Nephron (organoid): ENCODE measurements around the gene VWA8.

Experiments used
- H3K27ac Mint-ChIP-seq, 3 experiments: 2 replicates each; pipeline ENCODE4 v1.8.0; 2020; ENCODE audit warnings: mixed read lengths in 3 of 3, mild to moderate bottlenecking in 2 of 3, moderate library complexity in 1 of 3
- H3K27me3 Mint-ChIP-seq: 2 replicates; pipeline ENCODE4 v1.8.0; 2021; ENCODE audit warnings: low read depth, mild to moderate bottlenecking, moderate library complexity, mixed read lengths
- H3K36me3 Mint-ChIP-seq: 2 replicates; pipeline ENCODE4 v1.8.0; 2020; ENCODE audit warnings: low read depth, mixed read lengths
- H3K4me1 Mint-ChIP-seq: 2 replicates; pipeline ENCODE4 v1.8.0; 2020; ENCODE audit warnings: mixed read lengths
- H3K4me3 Mint-ChIP-seq, 3 experiments: 2 replicates each; pipeline ENCODE4 v1.8.0; 2020; ENCODE audit warnings: mild to moderate bottlenecking in 3 of 3, mixed read lengths in 3 of 3, moderate library complexity in 2 of 3
- H3K9me3 Mint-ChIP-seq: 2 replicates; pipeline ENCODE4 v1.8.0; 2020; ENCODE audit warnings: mixed read lengths
- CTCF ChIP-seq, 3 experiments: fragments of 200-600 bp; sonication (generic); IDR thresholded peaks; one replicate each; pipeline ENCODE4 v1.5.0; 2021; ENCODE audit warnings: antibody characterized with exemption in 3 of 3; ENCODE audit not compliant: unreplicated experiment in 3 of 3

VWA8 gene

GRCh38 chr13:41919741-41920487 is 41.0 kb downstream of the VWA8 start:
- H3K4me3 Mint-ChIP-seq = no peak overlapping the region
- no peak overlapping the region for H3K27ac Mint-ChIP-seq
- H3K9me3 Mint-ChIP-seq = peaks cover 37% of the 10 kb centered on the region
- no peak for TF ChIP-seq CTCF (IDR thresholded peaks at IDR 0.05; ENCODE audit: unreplicated experiment in 3 of 3)
- H3K27me3 Mint-ChIP-seq = no peaks in the 10 kb centered on the region
- peaks cover 17% of the 10 kb centered on the region for H3K4me1 Mint-ChIP-seq
- peaks cover 37% of the 10 kb centered on the region for H3K36me3 Mint-ChIP-seq

GRCh38 chr13:41919031-41919740 is 41.7 kb downstream of the VWA8 start:
- Mint-ChIP-seq H3K27ac (peak overlapping the region in 1 of 3 experiments; percentile 40), H3K4me3 (no peak overlapping the region), H3K36me3 (peaks cover 31% of the 10 kb centered on the region), H3K4me1 (peaks cover 24% of the 10 kb centered on the region), H3K9me3 (peaks cover 31% of the 10 kb centered on the region), H3K27me3 (no peaks in the 10 kb centered on the region)
- no peak for TF ChIP-seq CTCF (IDR thresholded peaks at IDR 0.05; ENCODE audit: unreplicated experiment in 3 of 3)

- H3K9me3 Mint-ChIP-seq = peaks cover 17% of the 10 kb centered on the region
- H3K27ac Mint-ChIP-seq = no peak overlapping the region
Observed at GRCh38 chr13:41917641-41918040, 43.3 kb downstream of the VWA8 start.

GRCh38 chr13:41916173-41916954 is 44.5 kb downstream of the VWA8 start:
- TF ChIP-seq CTCF (IDR thresholded peaks at IDR 0.05; ENCODE audit: unreplicated experiment in 3 of 3) = no peak
- Mint-ChIP-seq H3K36me3 (peaks cover 9% of the 10 kb centered on the region), H3K4me1 (peaks cover 24% of the 10 kb centered on the region), H3K27me3 (no peaks in the 10 kb centered on the region), H3K9me3 (peaks cover 9% of the 10 kb centered on the region), H3K4me3 (no peak overlapping the region), H3K27ac (peak overlapping the region in 2 of 3 experiments; percentile 7 to 20)

More at GRCh38 chr13:41917641-41918040, 43.3 kb downstream of the VWA8 start:
- H3K4me3 Mint-ChIP-seq = no peak overlapping the region
- H3K4me1 Mint-ChIP-seq = peaks cover 24% of the 10 kb centered on the region
- no peak for TF ChIP-seq CTCF (IDR thresholded peaks at IDR 0.05; ENCODE audit: unreplicated experiment in 3 of 3)
- peaks cover 17% of the 10 kb centered on the region for H3K36me3 Mint-ChIP-seq
- H3K27me3 Mint-ChIP-seq = no peaks in the 10 kb centered on the region

GRCh38 chr13:41915081-41915480 is 45.8 kb downstream of the VWA8 start:
- Mint-ChIP-seq H3K27me3 (no peaks in the 10 kb centered on the region), H3K9me3 (peaks cover under 1% of the 10 kb centered on the region), H3K27ac (peak overlapping the region in 1 of 3 experiments; percentile 48), H3K4me3 (no peak overlapping the region), H3K4me1 (peaks cover 24% of the 10 kb centered on the region), H3K36me3 (peaks cover 4% of the 10 kb centered on the region)
- no peak for TF ChIP-seq CTCF (IDR thresholded peaks at IDR 0.05; ENCODE audit: unreplicated experiment in 3 of 3)
